Common myeloid progenitor, CD34-positive (primary cell): Measurements from ENCODE around the gene TFDP1.

Experiments used
- CTCF ChIA-PET: fragments of 350-600 bp; sonication (Branson Sonifier 250); formaldehyde crosslinking; loops from one replicate; lab custom pipeline; 2021; ENCODE audit warnings: antibody characterized with exemption; lab: Charles Lee
- POLR2A ChIA-PET: fragments of 350-600 bp; sonication (Branson Sonifier 250); formaldehyde crosslinking; loops from one replicate; lab custom pipeline; 2021; ENCODE audit warnings: antibody characterized with exemption; lab: Charles Lee
- DNase-seq, 3 donors: peaks; one replicate each; pipeline versions ENCODE4 v3.0.0 to v3.0.0-alpha.2; 2013
- H3K27ac ChIP-seq, 2 experiments: 1 replicate in 1 of 2; 2 replicates in 1 of 2; pipeline ENCODE4 v1.7.0; 2013; ENCODE audit warnings: inconsistent platforms in 2 of 2, low read length in 2 of 2, mild to moderate bottlenecking in 2 of 2, low read depth in 1 of 2, moderate library complexity in 1 of 2; ENCODE audit not compliant: severe bottlenecking in 2 of 2, insufficient read depth in 1 of 2, poor library complexity in 1 of 2
- H3K27me3 ChIP-seq, 5 experiments: replicated peaks in 2 of 5; 1 replicate in 3 of 5; 2 replicates in 2 of 5; pipeline versions ENCODE4 v1.6.1 to v1.7.0; 2013; ENCODE audit warnings: low read length in 4 of 5, mild to moderate bottlenecking in 2 of 5, moderate library complexity in 2 of 5, inconsistent platforms in 1 of 5; ENCODE audit not compliant: insufficient read depth in 5 of 5, control insufficient read depth in 4 of 5
- H3K36me3 ChIP-seq, 4 experiments: 1 replicate in 2 of 4; 2 replicates in 2 of 4; pipeline versions ENCODE4 v1.6.1 to v1.7.0; 2013; ENCODE audit warnings: low read length in 3 of 4, control low read depth in 1 of 4, mild to moderate bottlenecking in 1 of 4; ENCODE audit not compliant: control insufficient read depth in 4 of 4, insufficient read depth in 4 of 4
- H3K4me1 ChIP-seq, 4 experiments: 1 replicate in 3 of 4; 2 replicates in 1 of 4; pipeline versions ENCODE4 v1.6.1 to v1.7.1; 2013; ENCODE audit warnings: low read length in 3 of 4, mild to moderate bottlenecking in 3 of 4, control low read depth in 1 of 4, inconsistent platforms in 1 of 4, moderate library complexity in 1 of 4; ENCODE audit not compliant: control insufficient read depth in 4 of 4, insufficient read depth in 4 of 4; ENCODE audit errors: control extremely low read depth in 1 of 4
- H3K4me3 ChIP-seq, 7 experiments: 1 replicate in 4 of 7; 2 replicates in 3 of 7; pipeline versions ENCODE4 v1.5.1 to v1.7.0; 2013; ENCODE audit warnings: mild to moderate bottlenecking in 7 of 7, low read length in 6 of 7, moderate library complexity in 6 of 7, inconsistent platforms in 2 of 7, low read depth in 2 of 7, control low read depth in 1 of 7; ENCODE audit not compliant: insufficient read depth in 4 of 7, control insufficient read depth in 1 of 7; ENCODE audit errors: extremely low read depth in 1 of 7
- H3K9me3 ChIP-seq, 5 experiments: 1 replicate in 4 of 5; 2 replicates in 1 of 5; pipeline versions ENCODE4 v1.6.1 to v1.7.1; 2013; ENCODE audit warnings: low read length in 4 of 5, mild to moderate bottlenecking in 2 of 5, inconsistent platforms in 1 of 5, low read depth in 1 of 5, moderate library complexity in 1 of 5; ENCODE audit not compliant: control insufficient read depth in 4 of 5, insufficient read depth in 2 of 5; ENCODE audit errors: control extremely low read depth in 1 of 5
- WGBS: methylation state at CpG from one replicate; pipeline ENCODE4 v1.1.5; 2013; ENCODE audit not compliant: insufficient coverage; 5-methylcytosine and 5-hydroxymethylcytosine counted together

The TFDP1 gene

GRCh38 chr13:113657851-113658741, 73.5 kb downstream of the TFDP1 start, which contains the start of gene ATP4B:
Gene ATP4B, minus strand, starts transcription at chr13:113658198. Its CDS starts 54 bp downstream, at chr13:113658144.
- H3K36me3 ChIP-seq, result no peaks in the 10 kb centered on the region
- ChIA-PET CTCF (no interaction called here), POLR2A (no interaction called here)
- DNase-seq, result no peak
- no peak within 1 kb of the TSS for H3K4me3 ChIP-seq
- peaks cover 0 to 14% (median 4%) of the 10 kb centered on the region in 5 experiments for H3K9me3 ChIP-seq
- no peak within 1 kb of the TSS for H3K27ac ChIP-seq
- H3K27me3 ChIP-seq, result no peaks in the 10 kb centered on the region
- 95% methylated on average over 43 of the region's 47 CpGs for WGBS
- peaks cover 0 to 7% (median 0%) of the 10 kb centered on the region in 4 experiments for H3K4me1 ChIP-seq

GRCh38 chr13:113658836-113659235, 74.3 kb downstream of the TFDP1 start:
- H3K4me3 ChIP-seq, result no peak overlapping the region
- H3K27me3 ChIP-seq, result no peaks in the 10 kb centered on the region
- no peaks in the 10 kb centered on the region for H3K36me3 ChIP-seq
- peaks cover 0 to 1% (median 0%) of the 10 kb centered on the region in 4 experiments for H3K4me1 ChIP-seq
- no peak for DNase-seq
- no peak overlapping the region for H3K27ac ChIP-seq
- ChIA-PET CTCF (no interaction called here), POLR2A (no interaction called here)
- H3K9me3 ChIP-seq, result peaks cover 0 to 14% (median 4%) of the 10 kb centered on the region in 5 experiments
- WGBS, result 75% methylated on average over 12 of the region's 14 CpGs

GRCh38 chr13:113659337-113659736, 74.8 kb downstream of the TFDP1 start:
- H3K27ac ChIP-seq, result no peak overlapping the region
- no peak for DNase-seq
- no peaks in the 10 kb centered on the region for H3K36me3 ChIP-seq
- no peak overlapping the region for H3K4me3 ChIP-seq
- peaks cover 0 to 14% (median 4%) of the 10 kb centered on the region in 5 experiments for H3K9me3 ChIP-seq
- ChIA-PET CTCF (no interaction called here), POLR2A (no interaction called here)
- WGBS, result 100% methylated on average over 3 of the region's 8 CpGs
- H3K27me3 ChIP-seq, result peaks cover 0 to under 1% (median 0%) of the 10 kb centered on the region in 5 experiments
- H3K4me1 ChIP-seq, result no peaks in the 10 kb centered on the region

- Histone ChIP-seq H3K4me1 (no peaks in the 10 kb centered on the region), H3K9me3 (peaks cover 0 to 14% (median 4%) of the 10 kb centered on the region in 5 experiments), H3K36me3 (no peaks in the 10 kb centered on the region), H3K27ac (no peak overlapping the region), H3K4me3 (no peak overlapping the region), H3K27me3 (peaks cover 0 to 2% (median 2%) of the 10 kb centered on the region in 5 experiments)
- POLR2A ChIA-PET, result no interaction called here
- no peak for DNase-seq
- 100% methylated on average over 2 of the region's 3 CpGs for WGBS
- CTCF ChIA-PET, result interaction anchor here (1.5 kb wide), 1 partner anchor 65 kb away, joined by 4 read pairs; no protein-coding TSS in a partner anchor
Observed at GRCh38 chr13:113660066-113660465, 75.5 kb downstream of the TFDP1 start.

- no peaks in the 10 kb centered on the region for H3K4me1 ChIP-seq
- peaks cover 0 to 14% (median 4%) of the 10 kb centered on the region in 5 experiments for H3K9me3 ChIP-seq
- peaks cover 0 to 2% (median 2%) of the 10 kb centered on the region in 5 experiments for H3K27me3 ChIP-seq
- H3K27ac ChIP-seq, result no peak overlapping the region
- no peaks in the 10 kb centered on the region for H3K36me3 ChIP-seq
- CTCF ChIA-PET, result interaction anchor here (1.5 to 1.6 kb wide), 2 partner anchors 10 to 63 kb away, joined by 3 to 4 read pairs; no protein-coding TSS in a partner anchor
- no peak for DNase-seq
- POLR2A ChIA-PET, result no interaction called here
- no CpG with 5 or more reads among the region's 2 CpGs for WGBS
- no peak overlapping the region for H3K4me3 ChIP-seq
Observed at GRCh38 chr13:113661509-113661908, 77.0 kb downstream of the TFDP1 start.

- ChIA-PET POLR2A (no interaction called here), CTCF (no interaction called here)
- H3K9me3 ChIP-seq, result peaks cover 0 to 14% (median 4%) of the 10 kb centered on the region in 5 experiments
- H3K4me1 ChIP-seq, result no peaks in the 10 kb centered on the region
- H3K27ac ChIP-seq, result no peak overlapping the region
- DNase-seq, result peak in 1 of 3 donors; percentile 10
- no peak overlapping the region for H3K4me3 ChIP-seq
- no peaks in the 10 kb centered on the region for H3K36me3 ChIP-seq
- peaks cover 0 to 2% (median 2%) of the 10 kb centered on the region in 5 experiments for H3K27me3 ChIP-seq
- WGBS, result 91% methylated on average over 14 of the region's 15 CpGs
Observed at GRCh38 chr13:113663934-113664333, 79.4 kb downstream of the TFDP1 start.
